Neural crest cell (in vitro differentiated cells): Measurements from ENCODE around the gene RUNX1. TPM values are rescaled to one million over a fixed set of nuclear protein-coding genes. Genes with fewer than 3 reads are reported as not detected.
A peak's percentile ranks its signal among the peaks of the same experiment; 100 is the strongest.

Experiments used
- DNase-seq: peaks from one replicate; pipeline ENCODE4 v3.0.0; 2021; ENCODE audit warnings: low read depth, mixed read lengths, low spot score
- H3K27ac Mint-ChIP-seq: one replicate; pipeline ENCODE4 v1.8.0; 2021; ENCODE audit warnings: mild to moderate bottlenecking, mixed read lengths; ENCODE audit not compliant: unreplicated experiment
- H3K27me3 Mint-ChIP-seq: 2 replicates; pipeline ENCODE4 v1.8.0; 2021; ENCODE audit warnings: low read depth, mild to moderate bottlenecking, mixed read lengths
- H3K36me3 Mint-ChIP-seq: 2 replicates; pipeline ENCODE4 v1.8.0; 2021; ENCODE audit warnings: low read depth, mild to moderate bottlenecking, mixed read lengths
- H3K4me1 Mint-ChIP-seq: 2 replicates; pipeline ENCODE4 v1.8.0; 2021; ENCODE audit warnings: mixed read lengths
- H3K4me3 Mint-ChIP-seq: one replicate; pipeline ENCODE4 v1.8.0; 2021; ENCODE audit warnings: mild to moderate bottlenecking, mixed read lengths
- H3K9me3 Mint-ChIP-seq: 2 replicates; pipeline ENCODE4 v1.8.0; 2021; ENCODE audit warnings: mixed read lengths
- total RNA-seq: library from RNA; stranded (reverse); gene quantifications from 2 replicates; pipeline ENCODE4 v1.2.1, GENCODE V29; 2021
- TF ChIP-seq, protein P1 (sequence below): fragments of 200-600 bp; sonication (generic); conservative IDR thresholded peaks from 2 replicates; pipeline ENCODE4 v1.5.0; 2021; ENCODE audit warnings: antibody characterized with exemption, mild to moderate bottlenecking

The RUNX1 gene
- total RNA-seq, 1 donor from 2014 or later: 0.63 TPM

DNA sequence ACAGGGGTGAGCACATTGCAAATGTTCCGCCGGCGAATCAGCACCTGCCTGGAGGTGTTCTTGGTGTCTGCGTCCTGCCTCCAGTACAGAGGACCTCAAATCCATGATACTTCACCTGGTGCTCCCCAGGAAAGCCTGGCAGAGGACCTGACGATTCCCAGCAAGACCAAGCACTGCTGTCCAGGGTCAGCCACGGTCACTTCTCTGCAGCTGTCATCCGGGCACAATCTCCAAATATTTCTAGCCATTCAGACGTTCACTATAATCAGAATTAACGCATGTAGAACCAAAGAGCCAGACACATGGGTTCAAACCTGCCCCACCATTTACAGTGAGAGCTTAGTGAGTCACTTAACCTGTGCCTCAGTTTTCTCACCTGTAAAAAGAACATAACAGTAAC, 305.8 kb downstream of the RUNX1 start:
- H3K4me3 Mint-ChIP-seq: no peak overlapping the region
- peaks cover 3% of the 10 kb centered on the region for H3K9me3 Mint-ChIP-seq
- H3K36me3 Mint-ChIP-seq: no peaks in the 10 kb centered on the region
- peaks cover 5% of the 10 kb centered on the region for H3K4me1 Mint-ChIP-seq
- TF ChIP-seq, protein P1, sequence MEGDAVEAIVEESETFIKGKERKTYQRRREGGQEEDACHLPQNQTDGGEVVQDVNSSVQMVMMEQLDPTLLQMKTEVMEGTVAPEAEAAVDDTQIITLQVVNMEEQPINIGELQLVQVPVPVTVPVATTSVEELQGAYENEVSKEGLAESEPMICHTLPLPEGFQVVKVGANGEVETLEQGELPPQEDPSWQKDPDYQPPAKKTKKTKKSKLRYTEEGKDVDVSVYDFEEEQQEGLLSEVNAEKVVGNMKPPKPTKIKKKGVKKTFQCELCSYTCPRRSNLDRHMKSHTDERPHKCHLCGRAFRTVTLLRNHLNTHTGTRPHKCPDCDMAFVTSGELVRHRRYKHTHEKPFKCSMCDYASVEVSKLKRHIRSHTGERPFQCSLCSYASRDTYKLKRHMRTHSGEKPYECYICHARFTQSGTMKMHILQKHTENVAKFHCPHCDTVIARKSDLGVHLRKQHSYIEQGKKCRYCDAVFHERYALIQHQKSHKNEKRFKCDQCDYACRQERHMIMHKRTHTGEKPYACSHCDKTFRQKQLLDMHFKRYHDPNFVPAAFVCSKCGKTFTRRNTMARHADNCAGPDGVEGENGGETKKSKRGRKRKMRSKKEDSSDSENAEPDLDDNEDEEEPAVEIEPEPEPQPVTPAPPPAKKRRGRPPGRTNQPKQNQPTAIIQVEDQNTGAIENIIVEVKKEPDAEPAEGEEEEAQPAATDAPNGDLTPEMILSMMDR: no peak
- H3K27ac Mint-ChIP-seq: no peak overlapping the region
- DNase-seq: no peak
- H3K27me3 Mint-ChIP-seq: peaks cover 19% of the 10 kb centered on the region

DNA sequence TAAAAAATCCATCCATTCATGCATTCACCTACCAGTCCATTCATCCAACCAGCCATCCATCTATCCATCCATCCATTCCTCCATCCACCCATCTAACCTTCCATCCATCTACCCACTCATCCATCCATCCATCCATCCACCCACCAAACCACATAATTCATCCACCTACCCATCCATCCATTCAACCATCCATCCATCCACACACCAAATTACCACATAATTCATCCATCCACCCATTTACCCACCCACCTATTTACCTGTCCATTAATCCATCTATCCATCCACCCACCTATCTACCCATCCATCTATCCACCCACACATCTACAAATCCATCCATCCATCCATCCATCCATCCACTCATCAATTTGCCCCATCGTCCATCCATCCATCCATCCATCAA, 308.9 kb downstream of the RUNX1 start:
- Mint-ChIP-seq H3K27ac (peak overlapping the region; percentile 68), H3K4me3 (no peak overlapping the region), H3K27me3 (peaks cover 14% of the 10 kb centered on the region), H3K9me3 (no peaks in the 10 kb centered on the region), H3K36me3 (no peaks in the 10 kb centered on the region), H3K4me1 (no peaks in the 10 kb centered on the region)
- TF ChIP-seq, protein P1: no peak
- DNase-seq: no peak
